Measurements from ENCODE around the gene ANAPC16.
"Not testable (repeated sequence)": the region's sequence is repeated elsewhere in the genome, so short reads cannot be mapped to it uniquely, and the experiment has no call there.

The ANAPC16 gene

GRCh38 chr10:72211832-72212231, 4.0 kb upstream of the ANAPC16 start:
- not testable (repeated sequence) for H3K9ac ChIP-seq (ENCODE audit: low read length); H3K79me2 ChIP-seq (ENCODE audit: low read length); H3K36me3 ChIP-seq (replicated peaks; ENCODE audit: low read depth, low read length); H4K20me1 ChIP-seq (ENCODE audit: insufficient read depth, low read length); H3K4me1 ChIP-seq (ENCODE audit: low read length); H3K27me3 ChIP-seq (ENCODE audit: low read depth, low read length); H3K9me3 ChIP-seq (ENCODE audit: insufficient read depth, low read length); H3K27ac ChIP-seq (ENCODE audit: low read length); H3K4me3 ChIP-seq (ENCODE audit: low read length); H3K4me2 ChIP-seq (ENCODE audit: low read length); H2AFZ ChIP-seq (ENCODE audit: low read depth, low read length)

- Histone ChIP-seq H3K4me3 (ENCODE audit: low read length) (peak overlapping the region; percentile 44), H3K9me3 (ENCODE audit: insufficient read depth, low read length) (no peaks in the 10 kb centered on the region), H3K27ac (ENCODE audit: low read length) (peak overlapping the region; percentile 70), H3K4me1 (ENCODE audit: low read length) (peaks cover 38% of the 10 kb centered on the region), H3K9ac (ENCODE audit: low read length) (peak overlapping the region; percentile 19; the same call in 1 of the 2 replicates), H3K4me2 (ENCODE audit: low read length) (peak overlapping the region; percentile 74), H3K27me3 (ENCODE audit: low read depth, low read length) (no peaks in the 10 kb centered on the region), H4K20me1 (ENCODE audit: insufficient read depth, low read length) (0 out of 2 replicates have a peak, but pooled peaks cover 8% of the 10 kb centered on the region), H3K36me3 (replicated peaks; ENCODE audit: low read depth, low read length) (no peaks in the 10 kb centered on the region), H2AFZ (ENCODE audit: low read depth, low read length) (no peak overlapping the region), H3K79me2 (ENCODE audit: low read length) (peaks cover 29% of the 10 kb centered on the region)
- no peak for TF ChIP-seq CTCF (IDR thresholded peaks at IDR 0.05; ENCODE audit: low read depth, low read length)
- no peak for TF ChIP-seq EZH2phosphoT487 (IDR thresholded peaks at IDR 0.05; ENCODE audit: low read depth)
These were observed 2.5 kb downstream of the ANAPC16 start for GRCh38 chr10:72218325-72218724.

DNA sequence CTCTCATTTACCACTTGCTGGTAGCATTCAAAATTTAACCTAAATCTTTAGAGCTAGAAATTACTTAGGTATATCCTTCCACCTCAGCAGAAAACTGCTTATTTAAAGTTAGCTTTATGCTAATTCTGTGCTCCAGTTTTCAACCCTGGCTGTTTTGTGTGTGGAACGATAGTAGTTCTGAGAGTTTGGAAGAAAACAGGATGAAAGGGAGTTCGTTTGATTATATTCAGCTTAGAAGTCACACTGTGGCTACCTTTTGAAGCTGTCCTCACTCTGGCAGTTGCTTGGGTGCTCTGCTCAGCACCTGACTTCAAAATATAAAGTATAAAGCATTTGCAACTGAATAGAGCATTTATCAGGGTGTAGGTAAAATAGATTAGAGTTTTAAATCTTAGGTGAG, 2.9 kb downstream of the ANAPC16 start:
- Histone ChIP-seq H3K36me3 (replicated peaks; ENCODE audit: low read depth, low read length) (no peaks in the 10 kb centered on the region), H4K20me1 (ENCODE audit: insufficient read depth, low read length) (0 out of 2 replicates have a peak, but pooled peaks cover 8% of the 10 kb centered on the region), H3K27ac (ENCODE audit: low read length) (peak overlapping the region; percentile 70), H3K27me3 (ENCODE audit: low read depth, low read length) (no peaks in the 10 kb centered on the region), H2AFZ (ENCODE audit: low read depth, low read length) (no peak overlapping the region), H3K9ac (ENCODE audit: low read length) (peak overlapping the region; percentile 19; the same call in 1 of the 2 replicates), H3K4me1 (ENCODE audit: low read length) (peaks cover 42% of the 10 kb centered on the region), H3K79me2 (ENCODE audit: low read length) (peaks cover 29% of the 10 kb centered on the region), H3K4me3 (ENCODE audit: low read length) (peak overlapping the region; percentile 44), H3K9me3 (ENCODE audit: insufficient read depth, low read length) (no peaks in the 10 kb centered on the region), H3K4me2 (ENCODE audit: low read length) (peak overlapping the region; percentile 74)
- no peak for TF ChIP-seq EZH2phosphoT487 (IDR thresholded peaks at IDR 0.05; ENCODE audit: low read depth)
- no peak for TF ChIP-seq CTCF (IDR thresholded peaks at IDR 0.05; ENCODE audit: low read depth, low read length)

DNA sequence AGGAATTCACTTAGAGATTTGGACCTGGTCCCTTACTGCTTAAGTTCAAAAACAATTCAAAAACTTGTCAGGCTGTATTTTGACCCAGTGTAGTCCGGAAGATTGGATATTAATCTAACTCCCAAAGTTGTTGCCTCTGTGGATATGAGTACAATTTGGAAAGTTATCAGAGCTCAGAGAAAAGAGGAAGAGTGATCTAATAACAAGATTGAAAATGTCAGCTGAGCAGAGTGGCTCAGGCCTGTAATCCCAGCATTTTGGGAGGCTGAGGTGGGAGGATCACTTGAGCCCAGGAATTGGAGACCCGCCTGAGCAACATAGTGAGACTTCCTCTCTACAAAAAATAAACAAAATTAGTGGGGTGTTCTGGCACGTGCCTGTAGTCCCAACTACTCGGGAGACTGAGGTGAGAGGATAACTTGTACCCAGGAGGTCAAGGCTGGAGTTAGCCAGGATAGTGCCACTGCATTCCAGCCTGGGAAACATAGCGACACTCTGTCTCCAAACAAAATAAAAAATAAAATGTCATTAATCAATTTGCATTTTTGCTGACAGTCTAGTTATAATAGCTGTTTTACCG, 3.5 kb downstream of the ANAPC16 start:
- H3K4me2 ChIP-seq (ENCODE audit: low read length): peak overlapping the region; percentile 74
- peaks cover 29% of the 10 kb centered on the region for H3K79me2 ChIP-seq (ENCODE audit: low read length)
- H3K4me3 ChIP-seq (ENCODE audit: low read length): peak overlapping the region; percentile 44; the same call in 1 of the 2 replicates
- no peak for TF ChIP-seq CTCF (IDR thresholded peaks at IDR 0.05; ENCODE audit: low read depth, low read length)
- TF ChIP-seq EZH2phosphoT487 (IDR thresholded peaks at IDR 0.05; ENCODE audit: low read depth): no peak
- peak overlapping the region; percentile 19; the same call in 1 of the 2 replicates for H3K9ac ChIP-seq (ENCODE audit: low read length)
- no peak overlapping the region for H2AFZ ChIP-seq (ENCODE audit: low read depth, low read length)
- peak overlapping the region; percentile 70 for H3K27ac ChIP-seq (ENCODE audit: low read length)
- H3K4me1 ChIP-seq (ENCODE audit: low read length): peaks cover 46% of the 10 kb centered on the region
- H3K27me3 ChIP-seq (ENCODE audit: low read depth, low read length): no peaks in the 10 kb centered on the region
- H3K36me3 ChIP-seq (replicated peaks; ENCODE audit: low read depth, low read length): no peaks in the 10 kb centered on the region
- H3K9me3 ChIP-seq (ENCODE audit: insufficient read depth, low read length): no peaks in the 10 kb centered on the region
- 0 out of 2 replicates have a peak, but pooled peaks cover 8% of the 10 kb centered on the region for H4K20me1 ChIP-seq (ENCODE audit: insufficient read depth, low read length)

Measured in OCI-LY3 (cell line).